ENCODE results near the gene KCNC2.

DNA sequence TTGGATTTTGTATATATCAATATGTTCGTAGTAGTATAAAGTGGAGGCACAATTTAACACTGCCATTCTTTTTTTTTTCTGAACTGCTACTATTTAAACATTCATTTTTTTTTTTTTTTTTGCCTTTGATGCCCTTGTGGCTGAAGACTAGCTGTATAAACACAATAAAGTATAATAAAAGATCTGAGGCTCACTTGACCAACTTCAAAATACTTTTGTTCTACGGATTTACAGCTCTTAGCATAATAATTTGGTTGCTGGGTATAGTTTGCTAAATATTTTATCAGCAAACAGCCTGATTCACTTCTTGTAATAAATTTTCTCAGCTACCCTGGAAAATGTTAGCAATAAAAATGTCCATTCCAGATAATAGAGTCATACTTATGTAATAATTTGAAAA lies 128.3 kb downstream of the KCNC2 start:
- TF ChIP-seq SIN3A (IDR thresholded peaks at IDR 0.05; ENCODE audit: borderline replicate concordance, insufficient read depth, low read depth, low read length) (no peak), POLR2AphosphoS5 (IDR thresholded peaks at IDR 0.05; ENCODE audit: low read depth, low read length) (no peak)
- TF ChIP-seq, protein P1, sequence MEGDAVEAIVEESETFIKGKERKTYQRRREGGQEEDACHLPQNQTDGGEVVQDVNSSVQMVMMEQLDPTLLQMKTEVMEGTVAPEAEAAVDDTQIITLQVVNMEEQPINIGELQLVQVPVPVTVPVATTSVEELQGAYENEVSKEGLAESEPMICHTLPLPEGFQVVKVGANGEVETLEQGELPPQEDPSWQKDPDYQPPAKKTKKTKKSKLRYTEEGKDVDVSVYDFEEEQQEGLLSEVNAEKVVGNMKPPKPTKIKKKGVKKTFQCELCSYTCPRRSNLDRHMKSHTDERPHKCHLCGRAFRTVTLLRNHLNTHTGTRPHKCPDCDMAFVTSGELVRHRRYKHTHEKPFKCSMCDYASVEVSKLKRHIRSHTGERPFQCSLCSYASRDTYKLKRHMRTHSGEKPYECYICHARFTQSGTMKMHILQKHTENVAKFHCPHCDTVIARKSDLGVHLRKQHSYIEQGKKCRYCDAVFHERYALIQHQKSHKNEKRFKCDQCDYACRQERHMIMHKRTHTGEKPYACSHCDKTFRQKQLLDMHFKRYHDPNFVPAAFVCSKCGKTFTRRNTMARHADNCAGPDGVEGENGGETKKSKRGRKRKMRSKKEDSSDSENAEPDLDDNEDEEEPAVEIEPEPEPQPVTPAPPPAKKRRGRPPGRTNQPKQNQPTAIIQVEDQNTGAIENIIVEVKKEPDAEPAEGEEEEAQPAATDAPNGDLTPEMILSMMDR (IDR thresholded peaks at IDR 0.05): no peak
